Activated T-helper 1 cell treated with anti-CD3 and anti-CD28 coated beads, Interleukin-12 subunit alpha, Interleukin-12 subunit beta, Interleukin-2, Interleukin-4 antibody, amounts not matched to agents 30 ng/mL and 10 ng/mL and 1 ng/mL, durations not matched to agents 14 hours and 24 hours and 36 hours (primary cell): ENCODE results near the gene ANKRD33. TPM values are rescaled to one million over a fixed set of nuclear protein-coding genes. Genes with fewer than 3 reads are reported as not detected.
A peak's percentile ranks its signal among the peaks of the same experiment; 100 is the strongest.

Source experiments
- DNase-seq: peaks from one replicate; pipeline ENCODE4 v3.0.0; 2021; ENCODE audit warnings: low spot score
- H3K27ac Mint-ChIP-seq: one replicate; pipeline ENCODE4 v1.8.0; 2021; ENCODE audit warnings: mild to moderate bottlenecking, mixed read lengths
- H3K27me3 Mint-ChIP-seq: one replicate; pipeline ENCODE4 v1.8.0; 2022; ENCODE audit warnings: mild to moderate bottlenecking, moderate library complexity, mixed read lengths; ENCODE audit not compliant: insufficient read depth
- H3K36me3 Mint-ChIP-seq: one replicate; pipeline ENCODE4 v1.8.0; 2021; ENCODE audit warnings: low read depth, mixed read lengths
- H3K4me1 Mint-ChIP-seq: one replicate; pipeline ENCODE4 v1.8.0; 2021; ENCODE audit warnings: low read depth, mixed read lengths
- H3K4me3 Mint-ChIP-seq: one replicate; pipeline ENCODE4 v1.8.0; 2021; ENCODE audit warnings: mild to moderate bottlenecking, moderate library complexity, mixed read lengths
- H3K9me3 Mint-ChIP-seq: one replicate; pipeline ENCODE4 v1.8.0; 2021; ENCODE audit warnings: mixed read lengths
- intact Hi-C: fragments of 100-400 bp; cut with micrococcal nuclease; formaldehyde crosslinking; loops from one replicate; pipeline ENCODE4 v1.15.1; 2024
- total RNA-seq: library from RNA; stranded (reverse); gene quantifications from 2 replicates; pipeline ENCODE4 v1.2.3, GENCODE V29; 2022

ANKRD33 gene, protein sequence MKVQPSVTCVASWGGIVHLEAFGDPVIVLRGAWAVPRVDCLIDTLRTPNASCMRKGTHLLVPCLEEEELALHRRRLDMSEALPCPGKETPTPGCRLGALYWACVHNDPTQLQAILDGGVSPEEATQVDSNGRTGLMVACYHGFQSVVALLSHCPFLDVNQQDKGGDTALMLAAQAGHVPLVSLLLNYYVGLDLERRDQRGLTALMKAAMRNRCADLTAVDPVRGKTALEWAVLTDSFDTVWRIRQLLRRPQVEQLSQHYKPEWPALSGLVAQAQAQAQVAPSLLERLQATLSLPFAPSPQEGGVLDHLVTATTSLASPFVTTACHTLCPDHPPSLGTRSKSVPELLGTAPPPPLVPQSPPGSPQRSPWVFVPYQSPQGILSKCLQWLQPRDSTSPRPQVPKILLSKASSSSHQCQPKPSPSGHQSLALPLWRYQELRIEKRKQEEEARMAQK
- total RNA-seq = not detected in 2 replicates

GRCh38 chr12:51887476-51888315, at the start of gene ANKRD33:
ANKRD33 (plus strand) TSS chr12:51888103; CDS start chr12:51888187, 84 bp downstream.
- H3K9me3 Mint-ChIP-seq = no peaks in the 10 kb centered on the region
- intact Hi-C loops = no loop called here
- no peak for DNase-seq

GRCh38 chr12:51838762-51839161, 49.1 kb upstream of the ANKRD33 start:
- Mint-ChIP-seq H3K27ac (no peak overlapping the region), H3K4me1 (no peaks in the 10 kb centered on the region), H3K9me3 (no peaks in the 10 kb centered on the region)

More at GRCh38 chr12:51887476-51888315, at the start of gene ANKRD33:
- no peaks in the 10 kb centered on the region for H3K36me3 Mint-ChIP-seq
- H3K4me1 Mint-ChIP-seq = peaks cover 10% of the 10 kb centered on the region
- H3K4me3 Mint-ChIP-seq = no peak within 1 kb of the TSS
- H3K27ac Mint-ChIP-seq = no peak within 1 kb of the TSS
- H3K27me3 Mint-ChIP-seq = peaks cover 1% of the 10 kb centered on the region

GRCh38 chr12:51839310-51839947, 48.5 kb upstream of the ANKRD33 start:
- Mint-ChIP-seq H3K9me3 (no peaks in the 10 kb centered on the region), H3K4me3 (no peak overlapping the region), H3K27ac (no peak overlapping the region), H3K36me3 (no peaks in the 10 kb centered on the region), H3K27me3 (peaks cover 20% of the 10 kb centered on the region), H3K4me1 (no peaks in the 10 kb centered on the region)
- no peak for DNase-seq
- intact Hi-C loops = no loop called here

More at GRCh38 chr12:51838762-51839161, 49.1 kb upstream of the ANKRD33 start:
- Mint-ChIP-seq H3K27me3 (peaks cover 20% of the 10 kb centered on the region), H3K36me3 (no peaks in the 10 kb centered on the region), H3K4me3 (no peak overlapping the region)
- intact Hi-C loops = no loop called here
- no peak for DNase-seq

DNA sequence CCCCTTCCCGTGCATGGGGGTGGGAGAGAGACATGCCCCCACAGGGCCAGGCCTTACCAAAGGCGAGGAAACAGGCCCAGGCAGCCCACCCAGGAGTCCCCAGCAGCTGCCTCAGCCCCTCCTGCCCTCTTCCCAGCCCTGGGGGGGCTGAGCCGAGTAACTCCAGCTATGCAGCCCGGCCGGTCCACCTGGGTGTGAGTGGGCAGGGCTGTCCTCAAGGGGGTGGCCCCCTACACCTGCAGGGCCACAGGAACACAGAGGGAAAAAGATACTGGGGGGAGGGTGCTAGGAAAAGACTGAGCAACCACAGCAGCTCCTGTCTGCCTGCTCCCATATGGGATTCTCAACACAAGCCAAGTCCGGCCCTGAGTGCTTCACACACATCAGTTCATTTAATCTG, 46.9 kb upstream of the ANKRD33 start:
- Mint-ChIP-seq H3K27me3 (peaks cover 27% of the 10 kb centered on the region), H3K4me1 (peaks cover 1% of the 10 kb centered on the region), H3K4me3 (no peak overlapping the region), H3K36me3 (no peaks in the 10 kb centered on the region), H3K27ac (no peak overlapping the region), H3K9me3 (no peaks in the 10 kb centered on the region)
- no peak for DNase-seq
- intact Hi-C loops = no loop called here

DNA sequence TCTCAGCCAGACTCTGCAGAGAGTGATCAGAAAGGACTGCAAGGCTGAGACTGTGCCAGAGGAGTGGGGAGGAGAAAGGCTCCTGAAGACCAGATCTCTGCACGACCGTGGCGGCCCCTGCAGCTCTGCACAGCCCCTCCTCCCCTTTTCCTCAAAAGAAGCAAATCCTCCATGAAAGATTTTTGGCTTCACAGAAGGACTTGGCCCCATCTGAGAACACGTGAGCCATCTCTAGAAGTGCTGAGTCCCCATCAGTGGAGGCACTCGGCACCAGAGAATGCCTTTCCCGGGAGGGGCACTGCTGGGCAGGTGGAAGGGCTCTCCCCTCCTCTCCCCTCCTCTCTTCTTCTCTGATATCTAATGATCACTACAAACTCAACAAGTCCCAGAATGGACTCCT, 46.2 kb upstream of the ANKRD33 start:
- H3K36me3 Mint-ChIP-seq = no peaks in the 10 kb centered on the region
- H3K27ac Mint-ChIP-seq = no peak overlapping the region
- no peak for DNase-seq
- intact Hi-C loops = no loop called here
- peaks cover 4% of the 10 kb centered on the region for H3K4me1 Mint-ChIP-seq
- H3K9me3 Mint-ChIP-seq = no peaks in the 10 kb centered on the region
- H3K27me3 Mint-ChIP-seq = peaks cover 33% of the 10 kb centered on the region
- H3K4me3 Mint-ChIP-seq = no peak overlapping the region

DNA sequence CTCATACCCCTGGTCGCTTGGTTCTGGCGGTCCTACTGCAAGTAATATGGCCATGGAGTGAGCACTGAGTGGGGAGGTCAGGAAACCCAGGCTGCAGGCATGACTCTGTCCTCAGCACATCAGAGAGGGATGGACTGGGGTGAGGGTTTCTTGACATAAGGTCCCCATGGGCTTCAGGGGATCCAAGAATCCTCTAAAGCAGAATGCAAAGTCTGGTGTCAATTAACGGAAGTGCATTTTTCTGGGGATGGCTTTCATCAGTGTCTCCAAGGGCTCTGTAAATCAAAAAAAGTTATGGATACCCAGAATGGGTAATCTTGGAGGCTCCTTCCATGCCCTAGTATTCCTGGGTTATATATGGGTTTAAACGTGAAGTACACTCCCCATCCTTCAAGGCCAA, 43.0 kb upstream of the ANKRD33 start:
- no peak overlapping the region for H3K27ac Mint-ChIP-seq
- H3K27me3 Mint-ChIP-seq = peaks cover 33% of the 10 kb centered on the region
- peaks cover 4% of the 10 kb centered on the region for H3K4me1 Mint-ChIP-seq
- no peak for DNase-seq
- H3K9me3 Mint-ChIP-seq = no peaks in the 10 kb centered on the region
- intact Hi-C loops = no loop called here
- no peak overlapping the region for H3K4me3 Mint-ChIP-seq
- no peaks in the 10 kb centered on the region for H3K36me3 Mint-ChIP-seq

- Mint-ChIP-seq H3K27me3 (peaks cover 39% of the 10 kb centered on the region), H3K9me3 (no peaks in the 10 kb centered on the region), H3K4me1 (peaks cover 4% of the 10 kb centered on the region), H3K4me3 (no peak overlapping the region), H3K27ac (no peak overlapping the region), H3K36me3 (no peaks in the 10 kb centered on the region)
- no peak for DNase-seq
- intact Hi-C loops = no loop called here
Measured at GRCh38 chr12:51845482-51845881, 42.4 kb upstream of the ANKRD33 start.

GRCh38 chr12:51846271-51846691, 41.6 kb upstream of the ANKRD33 start:
- H3K27ac Mint-ChIP-seq = no peak overlapping the region
- intact Hi-C loops = no loop called here
- no peaks in the 10 kb centered on the region for H3K9me3 Mint-ChIP-seq
- DNase-seq = no peak
- no peaks in the 10 kb centered on the region for H3K36me3 Mint-ChIP-seq
- peak overlapping the region; percentile 69 for H3K4me3 Mint-ChIP-seq
- H3K27me3 Mint-ChIP-seq = peaks cover 39% of the 10 kb centered on the region
- peaks cover 6% of the 10 kb centered on the region for H3K4me1 Mint-ChIP-seq

GRCh38 chr12:51846911-51847642, 40.8 kb upstream of the ANKRD33 start:
- no peaks in the 10 kb centered on the region for H3K9me3 Mint-ChIP-seq
- peak overlapping the region; percentile 32 for H3K4me3 Mint-ChIP-seq
- H3K4me1 Mint-ChIP-seq = peaks cover 14% of the 10 kb centered on the region
- H3K36me3 Mint-ChIP-seq = no peaks in the 10 kb centered on the region
- intact Hi-C loops = no loop called here
- no peak for DNase-seq
- no peak overlapping the region for H3K27ac Mint-ChIP-seq
- peaks cover 39% of the 10 kb centered on the region for H3K27me3 Mint-ChIP-seq

DNA sequence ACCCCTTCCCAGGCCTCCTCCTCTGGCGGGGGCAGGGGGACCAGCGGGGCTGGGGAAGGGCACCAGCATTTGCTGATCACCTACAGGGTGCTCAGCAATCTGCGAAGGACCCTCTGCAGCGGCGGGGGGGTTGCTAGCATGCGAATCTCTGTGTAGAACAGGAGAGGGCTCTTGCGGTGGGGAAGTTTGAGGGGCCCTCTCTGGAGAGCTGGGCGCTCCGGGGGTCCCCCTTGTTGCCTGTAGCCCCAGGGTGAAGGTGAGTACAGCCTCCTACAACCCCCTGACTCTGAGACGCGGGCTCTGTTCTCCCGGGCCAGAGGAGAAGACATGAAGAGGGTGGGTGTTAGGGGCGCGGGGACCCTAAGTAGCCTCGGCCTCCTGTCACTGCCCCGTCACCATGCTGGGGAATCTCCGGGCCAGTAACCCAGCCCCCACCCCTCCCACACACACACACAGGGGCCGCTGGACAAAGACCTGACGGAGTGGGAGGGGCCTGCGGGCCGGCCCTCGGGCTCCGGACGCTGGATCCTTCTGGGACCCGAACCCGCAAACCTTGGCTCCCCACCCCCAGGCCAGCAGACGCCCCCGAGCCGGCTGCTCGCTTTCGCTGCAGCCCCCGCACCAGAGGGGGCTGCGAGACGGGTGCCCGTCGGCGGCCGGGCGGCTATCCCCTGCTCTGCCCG, 40.1 kb upstream of the ANKRD33 start:
- peaks cover 14% of the 10 kb centered on the region for H3K4me1 Mint-ChIP-seq
- H3K9me3 Mint-ChIP-seq = no peaks in the 10 kb centered on the region
- H3K36me3 Mint-ChIP-seq = no peaks in the 10 kb centered on the region
- intact Hi-C loops = no loop called here
- H3K4me3 Mint-ChIP-seq = no peak overlapping the region
- H3K27ac Mint-ChIP-seq = no peak overlapping the region
- H3K27me3 Mint-ChIP-seq = peaks cover 40% of the 10 kb centered on the region
- no peak for DNase-seq

- Mint-ChIP-seq H3K9me3 (no peaks in the 10 kb centered on the region), H3K27ac (no peak within 1 kb of the TSS), H3K4me3 (no peak within 1 kb of the TSS), H3K4me1 (peaks cover 14% of the 10 kb centered on the region), H3K36me3 (no peaks in the 10 kb centered on the region), H3K27me3 (peaks cover 42% of the 10 kb centered on the region)
- DNase-seq = no peak
- intact Hi-C loops = no loop called here
Measured at GRCh38 chr12:51848326-51848727, 39.6 kb upstream of the ANKRD33 start, which contains the start of gene FIGNL2. FIGNL2 (minus strand) TSS chr12:51848718; CDS start chr12:51822413, 26,305 bp downstream.
